ENCODE measurements around the gene PRG2. TPM values are rescaled to one million over a fixed set of nuclear protein-coding genes. Genes with fewer than 3 reads are reported as not detected.
"Not testable (repeated sequence)": the region's sequence is repeated elsewhere in the genome, so short reads cannot be mapped to it uniquely, and the experiment has no call there.

Gene PRG2
- total RNA-seq, 1 donor from 2014 or later = 3.1 TPM

- no peak for DNase-seq (ENCODE audit: low spot score)
These were observed 41.7 kb downstream of the PRG2 start for GRCh38 chr11:57348636-57349313.

- no peak for DNase-seq (ENCODE audit: low spot score)
These were observed 42.4 kb downstream of the PRG2 start for GRCh38 chr11:57348052-57348451.

GRCh38 chr11:57347336-57347735 is 43.1 kb downstream of the PRG2 start:
- no peak for DNase-seq (ENCODE audit: low spot score)

GRCh38 chr11:57345555-57346211 is 44.8 kb downstream of the PRG2 start:
- peak; percentile 76 for DNase-seq (ENCODE audit: low spot score)

- no peak for DNase-seq (ENCODE audit: low spot score)
These were observed 45.6 kb downstream of the PRG2 start for GRCh38 chr11:57344826-57345225.

GRCh38 chr11:57343825-57344224 is 46.6 kb downstream of the PRG2 start:
- peak; percentile 76 for DNase-seq (ENCODE audit: low spot score)

GRCh38 chr11:57342702-57343101 is 47.7 kb downstream of the PRG2 start:
- no peak for DNase-seq (ENCODE audit: low spot score)

GRCh38 chr11:57341250-57341808 is 49.1 kb downstream of the PRG2 start:
- no peak for DNase-seq (ENCODE audit: low spot score)

- DNase-seq (ENCODE audit: low spot score) = no peak
These were observed 50.3 kb downstream of the PRG2 start for GRCh38 chr11:57340039-57340615.

- DNase-seq (ENCODE audit: low spot score) = no peak
These were observed 51.1 kb downstream of the PRG2 start for GRCh38 chr11:57339328-57339727.

- peak; percentile 57 for DNase-seq (ENCODE audit: low spot score)
These were observed 52.3 kb downstream of the PRG2 start, which contains the start of gene P2RX3 for GRCh38 chr11:57338142-57338541. Gene P2RX3 (plus strand): TSS chr11:57338352. CDS start chr11:57338551, 199 bp downstream.

GRCh38 chr11:57336856-57337255 is 53.6 kb downstream of the PRG2 start:
- not testable (repeated sequence) for DNase-seq (ENCODE audit: low spot score)

Other genes starting within 250 kb of the PRG2 start
- 1.2 TPM for gene LRRC55, start 208.7 kb downstream of the PRG2 start, total RNA-seq (ENCODE audit: insufficient read depth, low replicate concordance)
- gene APLNR, start 153.4 kb downstream of the PRG2 start, total RNA-seq (ENCODE audit: insufficient read depth, low replicate concordance) = 1.7 TPM
- 86.4 TPM for gene TNKS1BP1, start 65.7 kb downstream of the PRG2 start, total RNA-seq (ENCODE audit: insufficient read depth, low replicate concordance)
- 54.7 TPM for gene SSRP1, start 54.8 kb downstream of the PRG2 start, total RNA-seq (ENCODE audit: insufficient read depth, low replicate concordance)
- gene P2RX3, start 52.3 kb downstream of the PRG2 start, total RNA-seq (ENCODE audit: insufficient read depth, low replicate concordance) = not detected
- gene PRG3, start 9.5 kb downstream of the PRG2 start, total RNA-seq (ENCODE audit: insufficient read depth, low replicate concordance) = 5.5 TPM
- gene SLC43A3, start 36.5 kb upstream of the PRG2 start, total RNA-seq (ENCODE audit: insufficient read depth, low replicate concordance) = 57.5 TPM
- not detected for gene RTN4RL2, start 69.9 kb upstream of the PRG2 start, total RNA-seq (ENCODE audit: insufficient read depth, low replicate concordance)
- 12.5 TPM for gene SLC43A1, start 125.1 kb upstream of the PRG2 start, total RNA-seq (ENCODE audit: insufficient read depth, low replicate concordance)
- 7.0 TPM for gene TIMM10, start 140.1 kb upstream of the PRG2 start, total RNA-seq (ENCODE audit: insufficient read depth, low replicate concordance)
- gene SMTNL1, start 146.9 kb upstream of the PRG2 start, total RNA-seq (ENCODE audit: insufficient read depth, low replicate concordance) = not detected
- 26.5 TPM for gene UBE2L6, start 177.0 kb upstream of the PRG2 start, total RNA-seq (ENCODE audit: insufficient read depth, low replicate concordance)
- gene SERPING1, start 207.0 kb upstream of the PRG2 start, total RNA-seq (ENCODE audit: insufficient read depth, low replicate concordance) = 31.8 TPM